ENCODE results near the gene TMEM53.

TMEM53 gene

GRCh38 chr1:44625348-44625747 is 48.9 kb downstream of the TMEM53 start:
- DNase-seq: no peak

GRCh38 chr1:44624268-44624901 is 49.9 kb downstream of the TMEM53 start:
- no peak for DNase-seq

- DNase-seq: no peak
Observed at GRCh38 chr1:44621841-44622286, 52.4 kb downstream of the TMEM53 start.

GRCh38 chr1:44620072-44620471 is 54.2 kb downstream of the TMEM53 start:
- no peak for DNase-seq

GRCh38 chr1:44619261-44619900 is 54.9 kb downstream of the TMEM53 start:
- DNase-seq: no peak

- no peak for DNase-seq
Observed at GRCh38 chr1:44617703-44618029, 56.6 kb downstream of the TMEM53 start.

- peak; percentile 17 for DNase-seq
Observed at GRCh38 chr1:44616991-44617702, 57.1 kb downstream of the TMEM53 start.

- no peak for DNase-seq
Observed at GRCh38 chr1:44616284-44616990, 57.8 kb downstream of the TMEM53 start.

GRCh38 chr1:44613941-44614340 is 60.3 kb downstream of the TMEM53 start:
- DNase-seq: no peak

GRCh38 chr1:44611866-44612265 is 62.4 kb downstream of the TMEM53 start:
- DNase-seq: no peak

GRCh38 chr1:44611419-44611818 is 62.9 kb downstream of the TMEM53 start:
- DNase-seq: no peak

GRCh38 chr1:44610527-44611148 is 63.6 kb downstream of the TMEM53 start:
- DNase-seq: no peak

- DNase-seq: no peak
Observed at GRCh38 chr1:44609768-44610526, 64.3 kb downstream of the TMEM53 start.

- DNase-seq: no peak
Observed at GRCh38 chr1:44609412-44609767, 64.9 kb downstream of the TMEM53 start.

GRCh38 chr1:44608141-44608540 is 66.1 kb downstream of the TMEM53 start:
- no peak for DNase-seq

- DNase-seq: no peak
Observed at GRCh38 chr1:44606701-44607281, 67.5 kb downstream of the TMEM53 start.

- DNase-seq: no peak
Observed at GRCh38 chr1:44605914-44606615, 68.2 kb downstream of the TMEM53 start.

- DNase-seq: no peak
Observed at GRCh38 chr1:44604157-44604955, 69.9 kb downstream of the TMEM53 start.

- no peak for DNase-seq
Observed at GRCh38 chr1:44603718-44604117, 70.6 kb downstream of the TMEM53 start.
